Activated CD4-positive, alpha-beta T cell treated with anti-CD3 and anti-CD28 coated beads, Interleukin-2, amount 10 ng/mL, durations not matched to agents 7 days and 5 days (primary cell): ENCODE results near the gene CREB5. TPM values are rescaled to one million over a fixed set of nuclear protein-coding genes. Genes with fewer than 3 reads are reported as not detected.

Experiments used
- CTCF ChIA-PET: fragments of 350-600 bp; sonication (Branson Sonifier 250); formaldehyde crosslinking; loops from one replicate; lab custom pipeline; 2021; ENCODE audit warnings: antibody characterized with exemption; lab: Charles Lee
- POLR2A ChIA-PET: fragments of 350-600 bp; sonication (Branson Sonifier 250); formaldehyde crosslinking; loops from one replicate; lab custom pipeline; 2021; ENCODE audit warnings: antibody characterized with exemption; lab: Charles Lee
- DNase-seq: peaks from one replicate; pipeline ENCODE4 v3.0.0-alpha.2; 2020
- H3K27ac Mint-ChIP-seq: one replicate; pipeline ENCODE4 v1.8.0; 2021; ENCODE audit warnings: mild to moderate bottlenecking, moderate library complexity, mixed read lengths
- H3K27me3 Mint-ChIP-seq: one replicate; pipeline ENCODE4 v1.8.0; 2021; ENCODE audit warnings: mixed read lengths
- H3K36me3 Mint-ChIP-seq: one replicate; pipeline ENCODE4 v1.8.0; 2021; ENCODE audit warnings: low read depth, mixed read lengths
- H3K4me1 Mint-ChIP-seq: one replicate; pipeline ENCODE4 v1.8.0; 2021; ENCODE audit warnings: mixed read lengths
- H3K4me3 Mint-ChIP-seq: one replicate; pipeline ENCODE4 v1.8.0; 2021; ENCODE audit warnings: mild to moderate bottlenecking, moderate library complexity, mixed read lengths
- H3K9me3 Mint-ChIP-seq: one replicate; pipeline ENCODE4 v1.8.0; 2021; ENCODE audit warnings: mixed read lengths
- total RNA-seq, 2 experiments: library from RNA; stranded (reverse); gene quantifications; one replicate each; pipeline ENCODE4 v1.2.3, GENCODE V29; 2021

Gene CREB5
- total RNA-seq, 2 experiments from 2014 or later: not detected

DNA sequence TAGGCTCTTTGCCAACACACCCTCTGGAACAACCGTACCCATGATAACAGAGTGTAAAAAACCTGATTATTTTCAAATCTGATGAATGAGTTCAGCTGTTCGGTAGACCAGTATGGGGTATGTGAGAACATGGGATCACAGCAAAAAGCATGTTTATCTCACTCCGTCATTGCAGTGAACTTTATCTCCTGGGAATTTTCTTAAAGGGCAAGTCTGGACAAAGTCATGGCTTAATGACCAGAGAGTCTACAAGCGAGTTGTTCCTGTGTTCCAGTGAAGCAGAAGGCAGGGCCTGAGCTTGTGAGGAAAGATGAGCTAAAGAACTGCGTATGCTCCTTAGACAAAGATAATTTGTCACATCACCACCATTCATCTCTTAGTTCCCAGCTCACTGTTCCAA, 326.1 kb downstream of the CREB5 start:
- Mint-ChIP-seq H3K4me1 (no peaks in the 10 kb centered on the region), H3K36me3 (no peaks in the 10 kb centered on the region), H3K9me3 (no peaks in the 10 kb centered on the region), H3K27me3 (peaks cover 1% of the 10 kb centered on the region), H3K27ac (no peak overlapping the region), H3K4me3 (no peak overlapping the region)
- no peak for DNase-seq
- CTCF ChIA-PET: interaction anchor here (0.6 kb wide), 1 partner anchor 43 kb away, joined by 3 read pairs; no protein-coding TSS in a partner anchor
- POLR2A ChIA-PET: no interaction called here

DNA sequence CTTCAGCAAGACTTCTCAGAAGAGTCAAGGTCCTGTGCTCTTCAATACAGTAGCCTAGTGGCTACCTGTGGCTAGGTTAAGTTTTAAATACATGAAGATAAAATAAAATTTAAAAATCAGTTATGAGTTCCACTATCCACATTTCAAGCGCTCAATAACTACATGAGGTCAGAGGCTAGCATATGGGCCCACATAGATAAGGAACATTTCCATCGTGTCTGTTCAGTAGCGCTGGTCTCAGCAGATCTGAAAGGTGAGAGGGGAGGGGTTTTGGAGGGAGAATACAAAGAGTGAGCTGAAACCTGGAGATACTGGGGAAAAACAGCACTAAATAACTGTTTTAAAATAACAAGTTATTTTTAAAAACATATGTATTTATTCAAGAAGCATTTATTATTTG, 326.8 kb downstream of the CREB5 start:
- Mint-ChIP-seq H3K4me3 (no peak overlapping the region), H3K9me3 (no peaks in the 10 kb centered on the region), H3K4me1 (no peaks in the 10 kb centered on the region), H3K36me3 (no peaks in the 10 kb centered on the region), H3K27me3 (peaks cover 1% of the 10 kb centered on the region), H3K27ac (no peak overlapping the region)
- ChIA-PET CTCF (interaction anchor here (0.6 kb wide), 1 partner anchor 77 kb away, joined by 3 read pairs; no protein-coding TSS in a partner anchor), POLR2A (no interaction called here)
- DNase-seq: no peak

GRCh38 chr7:28739826-28740225, 327.5 kb downstream of the CREB5 start:
- Mint-ChIP-seq H3K4me1 (no peaks in the 10 kb centered on the region), H3K4me3 (no peak overlapping the region), H3K27me3 (peaks cover 1% of the 10 kb centered on the region), H3K36me3 (no peaks in the 10 kb centered on the region), H3K27ac (no peak overlapping the region), H3K9me3 (no peaks in the 10 kb centered on the region)
- ChIA-PET CTCF (interaction anchor here (0.6 kb wide), 1 partner anchor 78 kb away, joined by 3 read pairs; no protein-coding TSS in a partner anchor), POLR2A (no interaction called here)
- no peak for DNase-seq

DNA sequence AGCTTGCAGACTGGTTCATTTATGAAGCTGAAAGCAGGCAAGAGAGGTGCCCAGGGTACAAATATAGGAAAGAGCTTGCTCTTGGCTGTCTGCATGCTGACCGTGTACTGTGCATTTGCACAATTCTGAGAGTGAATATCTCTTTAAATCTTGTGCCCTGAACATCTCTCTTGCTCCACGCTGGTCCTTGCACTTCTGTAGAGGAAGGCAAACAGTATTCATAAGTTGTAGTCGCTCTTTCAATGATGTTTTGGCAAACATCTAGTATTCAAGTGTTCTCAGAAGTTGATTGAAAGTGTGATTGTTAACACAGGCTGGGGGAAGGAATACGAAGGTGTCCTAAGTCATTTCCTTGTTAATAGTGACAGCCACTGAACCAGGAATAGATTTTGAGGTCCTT, 332.6 kb downstream of the CREB5 start:
- Mint-ChIP-seq H3K9me3 (no peaks in the 10 kb centered on the region), H3K36me3 (no peaks in the 10 kb centered on the region), H3K27ac (no peak overlapping the region), H3K27me3 (peaks cover 1% of the 10 kb centered on the region), H3K4me3 (no peak overlapping the region), H3K4me1 (no peaks in the 10 kb centered on the region)
- ChIA-PET POLR2A (no interaction called here), CTCF (no interaction called here)
- DNase-seq: no peak

GRCh38 chr7:28745351-28745750, 333.0 kb downstream of the CREB5 start:
- no peak overlapping the region for H3K27ac Mint-ChIP-seq
- H3K4me1 Mint-ChIP-seq: no peaks in the 10 kb centered on the region
- H3K27me3 Mint-ChIP-seq: peaks cover 1% of the 10 kb centered on the region
- ChIA-PET CTCF (no interaction called here), POLR2A (no interaction called here)
- no peak overlapping the region for H3K4me3 Mint-ChIP-seq
- no peaks in the 10 kb centered on the region for H3K36me3 Mint-ChIP-seq
- no peak for DNase-seq
- no peaks in the 10 kb centered on the region for H3K9me3 Mint-ChIP-seq

GRCh38 chr7:28747404-28747803, 335.1 kb downstream of the CREB5 start:
- H3K27me3 Mint-ChIP-seq: peaks cover 1% of the 10 kb centered on the region
- ChIA-PET CTCF (no interaction called here), POLR2A (no interaction called here)
- no peak overlapping the region for H3K4me3 Mint-ChIP-seq
- H3K4me1 Mint-ChIP-seq: no peaks in the 10 kb centered on the region
- H3K27ac Mint-ChIP-seq: no peak overlapping the region
- DNase-seq: no peak
- no peaks in the 10 kb centered on the region for H3K9me3 Mint-ChIP-seq
- no peaks in the 10 kb centered on the region for H3K36me3 Mint-ChIP-seq

GRCh38 chr7:28747854-28748253, 335.5 kb downstream of the CREB5 start:
- Mint-ChIP-seq H3K4me3 (no peak overlapping the region), H3K4me1 (no peaks in the 10 kb centered on the region), H3K27ac (no peak overlapping the region), H3K27me3 (peaks cover 1% of the 10 kb centered on the region), H3K9me3 (no peaks in the 10 kb centered on the region), H3K36me3 (no peaks in the 10 kb centered on the region)
- no peak for DNase-seq
- ChIA-PET CTCF (no interaction called here), POLR2A (no interaction called here)

DNA sequence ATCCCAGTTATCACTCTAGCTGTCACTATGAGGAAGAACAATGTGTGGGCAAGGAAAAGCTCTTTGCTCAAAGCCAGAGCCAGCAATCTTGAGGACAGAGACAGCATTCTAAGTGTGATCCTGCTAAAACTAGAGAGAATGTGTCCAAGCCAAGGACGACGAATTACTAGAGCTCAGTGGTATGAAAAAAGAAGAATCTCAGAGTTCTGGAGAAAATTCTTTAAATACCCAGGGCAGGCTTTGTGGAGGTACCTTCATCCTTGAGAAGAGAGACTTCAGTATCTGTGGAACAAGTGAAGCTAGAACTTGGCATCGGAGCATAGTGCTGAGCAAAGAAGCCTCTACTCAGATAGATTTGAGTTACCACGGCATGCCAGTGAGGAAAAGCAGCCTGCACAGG, 336.0 kb downstream of the CREB5 start:
- POLR2A ChIA-PET: no interaction called here

GRCh38 chr7:28748933-28749584, 336.7 kb downstream of the CREB5 start:
- Mint-ChIP-seq H3K4me1 (no peaks in the 10 kb centered on the region), H3K36me3 (no peaks in the 10 kb centered on the region)
- DNase-seq: no peak

More for the DNA sequence above, 336.0 kb downstream of the CREB5 start:
- CTCF ChIA-PET: no interaction called here
- Mint-ChIP-seq H3K36me3 (no peaks in the 10 kb centered on the region), H3K4me1 (no peaks in the 10 kb centered on the region), H3K4me3 (no peak overlapping the region), H3K9me3 (no peaks in the 10 kb centered on the region), H3K27ac (no peak overlapping the region), H3K27me3 (peaks cover 1% of the 10 kb centered on the region)
- no peak for DNase-seq

DNA sequence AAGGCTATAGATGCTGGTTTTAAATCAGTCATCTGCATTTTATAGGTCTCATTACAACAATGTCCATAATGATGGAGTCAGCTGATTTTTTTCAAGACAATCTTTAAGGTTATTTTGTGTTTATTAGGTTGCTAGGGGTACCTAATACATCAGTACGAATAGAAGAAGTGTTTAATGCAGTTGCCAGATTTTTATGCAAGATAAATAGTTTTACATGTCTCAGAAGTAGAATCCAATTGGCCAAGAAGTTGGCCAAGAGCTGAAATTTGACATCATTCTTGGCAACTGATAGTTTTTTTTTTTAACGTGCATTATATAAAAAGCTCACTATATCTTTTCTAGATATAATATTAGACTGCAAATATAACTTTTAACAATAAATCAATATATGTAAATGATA, 337.3 kb downstream of the CREB5 start:
- H3K4me3 Mint-ChIP-seq: no peak overlapping the region
- ChIA-PET POLR2A (no interaction called here), CTCF (no interaction called here)
- H3K36me3 Mint-ChIP-seq: no peaks in the 10 kb centered on the region
- H3K9me3 Mint-ChIP-seq: no peaks in the 10 kb centered on the region
- H3K27ac Mint-ChIP-seq: no peak overlapping the region
- no peaks in the 10 kb centered on the region for H3K4me1 Mint-ChIP-seq
- H3K27me3 Mint-ChIP-seq: peaks cover 1% of the 10 kb centered on the region
- no peak for DNase-seq

More at GRCh38 chr7:28748933-28749584, 336.7 kb downstream of the CREB5 start:
- H3K4me3 Mint-ChIP-seq: no peak overlapping the region
- ChIA-PET CTCF (no interaction called here), POLR2A (no interaction called here)
- no peak overlapping the region for H3K27ac Mint-ChIP-seq
- H3K9me3 Mint-ChIP-seq: no peaks in the 10 kb centered on the region
- peaks cover 1% of the 10 kb centered on the region for H3K27me3 Mint-ChIP-seq

GRCh38 chr7:28750981-28751380, 338.7 kb downstream of the CREB5 start:
- POLR2A ChIA-PET: no interaction called here
- no peaks in the 10 kb centered on the region for H3K4me1 Mint-ChIP-seq
- no peaks in the 10 kb centered on the region for H3K36me3 Mint-ChIP-seq
- CTCF ChIA-PET: no interaction called here
- H3K27me3 Mint-ChIP-seq: peaks cover 1% of the 10 kb centered on the region
- H3K4me3 Mint-ChIP-seq: no peak overlapping the region
- no peak for DNase-seq
- no peak overlapping the region for H3K27ac Mint-ChIP-seq
- no peaks in the 10 kb centered on the region for H3K9me3 Mint-ChIP-seq

DNA sequence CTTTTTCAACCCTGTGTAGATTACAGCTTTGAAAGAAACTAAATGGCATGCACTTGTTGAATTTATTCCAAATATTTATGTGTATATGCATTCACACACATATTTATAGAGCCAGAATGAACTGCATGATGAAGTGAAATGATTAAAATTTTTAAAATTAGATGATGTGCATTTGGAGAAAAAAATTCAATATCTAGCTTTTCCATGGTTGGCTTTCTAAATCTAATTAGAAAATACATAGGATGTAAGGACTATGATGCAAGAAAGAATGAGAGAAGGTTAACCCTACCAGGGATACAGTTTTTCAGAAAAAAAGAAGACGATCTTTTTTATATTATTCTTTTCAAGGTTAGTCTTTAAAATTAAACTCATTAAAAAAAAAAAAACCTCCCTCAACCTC, 341.3 kb downstream of the CREB5 start:
- DNase-seq: no peak
- H3K4me1 Mint-ChIP-seq: no peaks in the 10 kb centered on the region
- CTCF ChIA-PET: no interaction called here
- no peaks in the 10 kb centered on the region for H3K36me3 Mint-ChIP-seq
- no peak overlapping the region for H3K27ac Mint-ChIP-seq
- POLR2A ChIA-PET: no interaction called here
- no peaks in the 10 kb centered on the region for H3K9me3 Mint-ChIP-seq
- H3K27me3 Mint-ChIP-seq: no peaks in the 10 kb centered on the region
- no peak overlapping the region for H3K4me3 Mint-ChIP-seq

- Mint-ChIP-seq H3K4me3 (no peak overlapping the region), H3K27ac (no peak overlapping the region), H3K36me3 (no peaks in the 10 kb centered on the region), H3K4me1 (no peaks in the 10 kb centered on the region), H3K27me3 (no peaks in the 10 kb centered on the region), H3K9me3 (no peaks in the 10 kb centered on the region)
- POLR2A ChIA-PET: no interaction called here
- no peak for DNase-seq
- CTCF ChIA-PET: no interaction called here
Observed at GRCh38 chr7:28754027-28754426, 341.7 kb downstream of the CREB5 start.

DNA sequence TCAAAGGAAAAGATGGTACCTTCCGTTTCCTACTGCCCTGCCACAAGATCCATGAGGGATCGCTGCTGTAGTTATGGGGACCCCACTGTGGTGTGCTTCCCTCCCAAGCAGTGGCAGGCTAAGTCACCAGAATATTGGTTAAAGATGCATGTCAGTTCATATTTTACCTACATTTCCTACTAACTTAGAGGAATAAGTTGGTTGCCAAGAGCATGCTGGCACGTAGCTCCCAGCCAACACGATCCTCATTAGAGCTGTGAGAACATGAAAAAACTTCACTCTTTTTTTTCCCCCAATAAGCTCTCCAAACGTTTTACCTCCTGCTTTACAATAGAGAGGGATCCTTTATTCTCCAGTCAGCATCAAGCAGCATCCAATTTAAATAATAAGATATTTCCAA, 342.1 kb downstream of the CREB5 start:
- H3K4me3 Mint-ChIP-seq: no peak overlapping the region
- DNase-seq: no peak
- H3K27me3 Mint-ChIP-seq: no peaks in the 10 kb centered on the region
- no peaks in the 10 kb centered on the region for H3K36me3 Mint-ChIP-seq
- POLR2A ChIA-PET: no interaction called here
- H3K4me1 Mint-ChIP-seq: no peaks in the 10 kb centered on the region
- CTCF ChIA-PET: no interaction called here
- H3K9me3 Mint-ChIP-seq: no peaks in the 10 kb centered on the region
- H3K27ac Mint-ChIP-seq: no peak overlapping the region
